Prostate gland (tissue), 2 donors: ENCODE results near the gene RHBDD3.

ENCODE experiments used
- POLR2AphosphoS5 ChIP-seq: sonication (generic); formaldehyde crosslinking; IDR thresholded peaks from one replicate; pipeline ENCODE4 v1.6.1; 2017; ENCODE audit warnings: antibody characterized with exemption
- TF ChIP-seq, protein P1 (sequence below), 4 experiments: fragments of 200-600 bp in 2 of 4; fragments of 450-650 bp in 2 of 4; sonication (generic) in 2 of 4; IDR thresholded peaks; 1 replicate in 3 of 4; 2 replicates in 1 of 4; pipeline ENCODE4 v1.5.1; 2016 to 2019; ENCODE audit warnings: antibody characterized with exemption in 4 of 4, mild to moderate bottlenecking in 2 of 4, moderate library complexity in 2 of 4

DNA sequence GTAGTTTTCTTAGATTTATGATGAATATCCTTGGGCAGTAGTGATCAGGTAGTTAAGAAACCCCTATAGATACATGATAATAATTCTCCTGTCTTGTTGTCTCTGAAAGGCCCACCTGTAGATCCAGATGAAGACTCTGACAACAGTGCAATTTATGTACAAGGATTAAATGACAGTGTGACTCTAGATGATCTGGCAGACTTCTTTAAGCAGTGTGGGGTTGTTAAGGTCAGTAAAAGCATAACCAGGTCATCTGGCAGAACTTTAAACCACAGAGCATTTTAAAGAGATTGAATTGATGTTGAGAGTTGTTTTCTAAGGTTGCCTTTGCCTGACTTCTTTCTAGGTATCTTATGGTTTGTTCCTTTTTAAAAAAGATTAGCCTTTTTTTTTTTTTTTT, 24.6 kb upstream of the RHBDD3 start:
- TF ChIP-seq, protein P1, sequence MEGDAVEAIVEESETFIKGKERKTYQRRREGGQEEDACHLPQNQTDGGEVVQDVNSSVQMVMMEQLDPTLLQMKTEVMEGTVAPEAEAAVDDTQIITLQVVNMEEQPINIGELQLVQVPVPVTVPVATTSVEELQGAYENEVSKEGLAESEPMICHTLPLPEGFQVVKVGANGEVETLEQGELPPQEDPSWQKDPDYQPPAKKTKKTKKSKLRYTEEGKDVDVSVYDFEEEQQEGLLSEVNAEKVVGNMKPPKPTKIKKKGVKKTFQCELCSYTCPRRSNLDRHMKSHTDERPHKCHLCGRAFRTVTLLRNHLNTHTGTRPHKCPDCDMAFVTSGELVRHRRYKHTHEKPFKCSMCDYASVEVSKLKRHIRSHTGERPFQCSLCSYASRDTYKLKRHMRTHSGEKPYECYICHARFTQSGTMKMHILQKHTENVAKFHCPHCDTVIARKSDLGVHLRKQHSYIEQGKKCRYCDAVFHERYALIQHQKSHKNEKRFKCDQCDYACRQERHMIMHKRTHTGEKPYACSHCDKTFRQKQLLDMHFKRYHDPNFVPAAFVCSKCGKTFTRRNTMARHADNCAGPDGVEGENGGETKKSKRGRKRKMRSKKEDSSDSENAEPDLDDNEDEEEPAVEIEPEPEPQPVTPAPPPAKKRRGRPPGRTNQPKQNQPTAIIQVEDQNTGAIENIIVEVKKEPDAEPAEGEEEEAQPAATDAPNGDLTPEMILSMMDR (IDR thresholded peaks at IDR 0.05): no peak
- no peak for TF ChIP-seq POLR2AphosphoS5
